HG03432 (cell line): Measurements from ENCODE around the gene SMDT1.
"Not testable (repeated sequence)": the region's sequence is repeated elsewhere in the genome, so short reads cannot be mapped to it uniquely, and the experiment has no call there.

Source experiments
- ATAC-seq: cut with Tn5 transposase; IDR thresholded peaks from one replicate; pipeline ENCODE4 v1.9.1; 2021; ENCODE audit warnings: mild to moderate bottlenecking, moderate library complexity; ENCODE audit not compliant: unreplicated experiment

Gene SMDT1

GRCh38 chr22:42070517-42071422, 8.7 kb upstream of the SMDT1 start, which contains the start of gene NAGA:
NAGA (minus strand) TSS chr22:42070812; CDS start chr22:42070297, 515 bp downstream.
- peak; percentile 91 for ATAC-seq

GRCh38 chr22:42071508-42071907, 8.0 kb upstream of the SMDT1 start:
- ATAC-seq = not testable (repeated sequence)

- no peak for ATAC-seq
Measured at GRCh38 chr22:42072606-42073330, 6.7 kb upstream of the SMDT1 start.

GRCh38 chr22:42073621-42074041, 5.9 kb upstream of the SMDT1 start:
- ATAC-seq = no peak

GRCh38 chr22:42074132-42074811, 5.2 kb upstream of the SMDT1 start, which contains the start of gene PHETA2:
PHETA2 (plus strand) TSS chr22:42074248; CDS start chr22:42077294, 3,046 bp downstream.
- ATAC-seq = no peak

- ATAC-seq = no peak
Measured at GRCh38 chr22:42074846-42075676, 4.4 kb upstream of the SMDT1 start.

GRCh38 chr22:42076764-42077485, 2.6 kb upstream of the SMDT1 start:
- no peak for ATAC-seq

- no peak for ATAC-seq
Measured at GRCh38 chr22:42077486-42078125, 1.9 kb upstream of the SMDT1 start.

GRCh38 chr22:42078469-42079318, 806 bp upstream of the SMDT1 start:
- no peak for ATAC-seq

- no peak for ATAC-seq
Measured at GRCh38 chr22:42080287-42080686, 787 bp downstream of the SMDT1 start.

- no peak for ATAC-seq
Measured at GRCh38 chr22:42083119-42083518, 3.6 kb downstream of the SMDT1 start.

- no peak for ATAC-seq
Measured at GRCh38 chr22:42084874-42085273, 5.4 kb downstream of the SMDT1 start.

- no peak for ATAC-seq
Measured at GRCh38 chr22:42086051-42086450, 6.6 kb downstream of the SMDT1 start.

- peak; percentile 91 for ATAC-seq
Measured at GRCh38 chr22:42090596-42091454, 11.3 kb downstream of the SMDT1 start, which contains the start of gene NDUFA6. NDUFA6 (minus strand) TSS chr22:42090772; CDS start chr22:42090744, 28 bp downstream.

GRCh38 chr22:42091455-42091782, 11.9 kb downstream of the SMDT1 start:
- no peak for ATAC-seq

GRCh38 chr22:42101199-42101598, 21.7 kb downstream of the SMDT1 start:
- ATAC-seq = no peak

GRCh38 chr22:42104332-42104860, 24.9 kb downstream of the SMDT1 start:
- ATAC-seq = not testable (repeated sequence)
